ENCODE results near the gene ZBTB46.

Gene ZBTB46

GRCh38 chr20:63697868-63698545 lies 133.1 kb downstream of the ZBTB46 start:
- Mint-ChIP-seq H3K9me3 (no peaks in the 10 kb centered on the region), H3K4me3 (peak overlapping the region in 1 of 3 experiments; percentile 14), H3K36me3 (ENCODE audit: low read depth) (peaks cover 4% of the 10 kb centered on the region), H3K27me3 (ENCODE audit: low read depth) (peaks cover 3% of the 10 kb centered on the region), H3K27ac (no peak overlapping the region), H3K4me1 (no peaks in the 10 kb centered on the region)
- no peak for TF ChIP-seq CTCF (IDR thresholded peaks at IDR 0.05; ENCODE audit: unreplicated experiment in 3 of 3)

- Mint-ChIP-seq H3K27ac (no peak overlapping the region), H3K9me3 (no peaks in the 10 kb centered on the region), H3K4me1 (no peaks in the 10 kb centered on the region), H3K36me3 (ENCODE audit: low read depth) (peaks cover 7% of the 10 kb centered on the region), H3K27me3 (ENCODE audit: low read depth) (peaks cover 3% of the 10 kb centered on the region), H3K4me3 (peak overlapping the region in 1 of 3 experiments; percentile 2)
- no peak for TF ChIP-seq CTCF (IDR thresholded peaks at IDR 0.05; ENCODE audit: unreplicated experiment in 3 of 3)
These were observed 133.7 kb downstream of the ZBTB46 start for GRCh38 chr20:63697357-63697867.

- H3K27me3 Mint-ChIP-seq (ENCODE audit: low read depth): peaks cover 3% of the 10 kb centered on the region
- H3K4me3 Mint-ChIP-seq: peak within 1 kb of the TSS in 1 of 3 experiments; percentile 21
- no peak for TF ChIP-seq CTCF (IDR thresholded peaks at IDR 0.05; ENCODE audit: unreplicated experiment in 3 of 3)
- no peaks in the 10 kb centered on the region for H3K4me1 Mint-ChIP-seq
- H3K9me3 Mint-ChIP-seq: no peaks in the 10 kb centered on the region
- peaks cover 8% of the 10 kb centered on the region for H3K36me3 Mint-ChIP-seq (ENCODE audit: low read depth)
- no peak within 1 kb of the TSS for H3K27ac Mint-ChIP-seq
These were observed 134.3 kb downstream of the ZBTB46 start, which contains the start of gene TNFRSF6B for GRCh38 chr20:63696628-63697356. Gene TNFRSF6B, plus strand, starts transcription at chr20:63696652. Its CDS starts 116 bp downstream, at chr20:63696768.

- Mint-ChIP-seq H3K27me3 (ENCODE audit: low read depth) (peaks cover 3% of the 10 kb centered on the region), H3K36me3 (ENCODE audit: low read depth) (peaks cover 8% of the 10 kb centered on the region), H3K27ac (no peak overlapping the region), H3K4me3 (peak overlapping the region in 1 of 3 experiments; percentile 21), H3K4me1 (no peaks in the 10 kb centered on the region), H3K9me3 (no peaks in the 10 kb centered on the region)
- no peak for TF ChIP-seq CTCF (IDR thresholded peaks at IDR 0.05; ENCODE audit: unreplicated experiment in 3 of 3)
These were observed 134.8 kb downstream of the ZBTB46 start for GRCh38 chr20:63696306-63696627.

- Mint-ChIP-seq H3K9me3 (no peaks in the 10 kb centered on the region), H3K27ac (no peak overlapping the region), H3K4me1 (no peaks in the 10 kb centered on the region), H3K36me3 (ENCODE audit: low read depth) (peaks cover 8% of the 10 kb centered on the region), H3K4me3 (no peak overlapping the region), H3K27me3 (ENCODE audit: low read depth) (peaks cover 3% of the 10 kb centered on the region)
- TF ChIP-seq CTCF (IDR thresholded peaks at IDR 0.05; ENCODE audit: unreplicated experiment in 3 of 3): no peak
These were observed 135.4 kb downstream of the ZBTB46 start for GRCh38 chr20:63695424-63696305.

All from nephron (organoid).